T1000 (cell line): ENCODE data around the gene CDV3.

Experiments used
- DNase-seq: peaks from one replicate; lab custom pipeline; 2025; ENCODE audit warnings: mixed read lengths; lab: John Stamatoyannopoulos, UW

The CDV3 gene

GRCh38 chr3:133606342-133606741, 32.9 kb downstream of the CDV3 start:
- no peak for DNase-seq

GRCh38 chr3:133606902-133607301, 33.4 kb downstream of the CDV3 start:
- no peak for DNase-seq

GRCh38 chr3:133607816-133608215, 34.3 kb downstream of the CDV3 start:
- DNase-seq, result no peak

DNA sequence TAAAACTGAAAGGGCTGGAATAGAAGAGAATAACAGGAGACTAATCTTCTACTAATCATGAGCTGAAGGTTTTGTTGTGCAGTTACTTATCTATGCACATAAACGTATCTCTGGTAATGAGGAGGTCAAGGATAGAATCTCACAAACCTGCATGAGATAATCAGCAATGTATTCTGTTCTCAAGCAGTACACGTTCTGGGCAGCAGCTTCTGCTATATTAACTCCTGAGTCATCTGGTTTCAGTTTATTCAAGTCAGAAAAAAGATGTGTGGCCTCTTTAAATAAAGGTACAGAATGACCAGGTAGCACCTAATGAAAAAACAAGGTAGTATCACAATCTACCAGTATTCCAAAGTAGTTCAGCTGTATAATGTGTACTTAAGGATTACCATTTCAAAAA, 34.9 kb downstream of the CDV3 start:
- DNase-seq, result no peak

- no peak for DNase-seq
Measured at GRCh38 chr3:133610031-133610430, 36.5 kb downstream of the CDV3 start.

- DNase-seq, result no peak
Measured at GRCh38 chr3:133611534-133611933, 38.0 kb downstream of the CDV3 start.

- DNase-seq, result no peak
Measured at GRCh38 chr3:133620066-133620784, 46.7 kb downstream of the CDV3 start.

DNA sequence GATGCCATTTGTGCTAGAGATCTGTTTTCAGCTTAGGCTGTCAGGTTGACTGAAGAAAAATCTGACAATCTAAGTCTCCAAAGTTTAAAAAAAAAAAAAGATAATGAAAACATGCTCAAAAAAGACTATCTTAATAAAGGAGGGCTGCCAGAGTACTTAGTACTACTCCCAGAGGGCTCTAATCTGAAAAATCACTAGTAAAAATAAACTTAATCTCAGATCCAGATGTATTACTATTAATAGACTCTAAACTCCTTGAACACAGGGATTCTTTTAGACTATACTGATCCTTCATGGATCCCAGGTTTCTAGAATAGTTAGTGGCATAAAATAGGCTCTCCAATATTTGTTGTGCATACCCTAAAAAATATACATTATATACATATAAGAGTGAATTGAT, 54.3 kb downstream of the CDV3 start:
- DNase-seq, result no peak

GRCh38 chr3:133629146-133629545, 55.7 kb downstream of the CDV3 start:
- no peak for DNase-seq

DNA sequence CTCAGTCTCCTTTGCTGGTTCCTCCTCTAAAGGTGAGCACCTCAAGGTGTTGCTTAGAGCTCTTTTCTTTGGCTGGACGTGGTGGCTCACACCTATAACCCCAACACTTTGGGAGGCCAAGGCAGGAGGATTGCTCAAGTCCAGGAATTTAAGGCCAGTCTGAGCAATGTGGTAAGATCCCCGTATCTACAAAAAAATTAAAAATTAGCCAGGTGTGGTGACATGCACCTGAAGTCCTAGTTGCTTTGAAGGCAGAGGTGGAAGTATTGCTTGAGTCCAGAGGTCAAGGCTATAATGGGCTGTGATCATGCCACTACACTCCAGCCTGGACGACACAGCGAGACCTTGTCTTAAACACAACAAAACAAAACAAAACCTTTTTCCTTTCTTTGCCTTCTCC, 60.0 kb downstream of the CDV3 start:
- no peak for DNase-seq
